ENCODE results near the gene RAB6B.

Gene RAB6B

DNA sequence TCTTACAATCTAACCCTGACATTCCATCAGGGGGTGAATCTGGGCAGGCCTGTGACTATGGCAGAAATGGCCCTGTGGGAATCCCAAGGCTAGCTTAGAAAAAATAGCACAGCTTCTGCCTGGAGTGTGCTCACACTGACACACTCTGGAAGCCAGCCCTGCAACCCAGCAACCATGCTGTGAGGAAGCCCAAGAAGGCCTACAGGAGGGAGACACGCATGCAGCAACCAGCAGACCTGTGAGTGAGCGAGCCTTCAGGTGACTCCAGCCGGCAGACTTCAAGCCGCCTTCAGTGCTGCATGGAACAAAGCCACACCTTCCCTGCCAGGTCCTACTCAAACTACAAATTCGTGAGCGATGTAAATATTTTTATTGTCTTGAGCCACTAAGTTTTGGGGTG is 26.1 kb downstream of the RAB6B start:
- Histone ChIP-seq H3K4me3 (ENCODE audit: insufficient read depth, low read depth, low read length, poor library complexity, severe bottlenecking) (no peak overlapping the region), H3K4me1 (ENCODE audit: control insufficient read depth, insufficient read depth, low read length, poor library complexity, severe bottlenecking) (no peaks in the 10 kb centered on the region), H3K9me3 (ENCODE audit: control insufficient read depth, low read length) (no peaks in the 10 kb centered on the region), H3K27ac (ENCODE audit: insufficient read depth, low read length, poor library complexity, severe bottlenecking) (no peak overlapping the region), H3K27me3 (replicated peaks; ENCODE audit: control insufficient read depth, insufficient read depth, low read length, poor library complexity, severe bottlenecking) (peaks cover 3% of the 10 kb centered on the region), H3K36me3 (ENCODE audit: control insufficient read depth, insufficient read depth, low read length) (no peaks in the 10 kb centered on the region)
- no peak for DNase-seq

DNA sequence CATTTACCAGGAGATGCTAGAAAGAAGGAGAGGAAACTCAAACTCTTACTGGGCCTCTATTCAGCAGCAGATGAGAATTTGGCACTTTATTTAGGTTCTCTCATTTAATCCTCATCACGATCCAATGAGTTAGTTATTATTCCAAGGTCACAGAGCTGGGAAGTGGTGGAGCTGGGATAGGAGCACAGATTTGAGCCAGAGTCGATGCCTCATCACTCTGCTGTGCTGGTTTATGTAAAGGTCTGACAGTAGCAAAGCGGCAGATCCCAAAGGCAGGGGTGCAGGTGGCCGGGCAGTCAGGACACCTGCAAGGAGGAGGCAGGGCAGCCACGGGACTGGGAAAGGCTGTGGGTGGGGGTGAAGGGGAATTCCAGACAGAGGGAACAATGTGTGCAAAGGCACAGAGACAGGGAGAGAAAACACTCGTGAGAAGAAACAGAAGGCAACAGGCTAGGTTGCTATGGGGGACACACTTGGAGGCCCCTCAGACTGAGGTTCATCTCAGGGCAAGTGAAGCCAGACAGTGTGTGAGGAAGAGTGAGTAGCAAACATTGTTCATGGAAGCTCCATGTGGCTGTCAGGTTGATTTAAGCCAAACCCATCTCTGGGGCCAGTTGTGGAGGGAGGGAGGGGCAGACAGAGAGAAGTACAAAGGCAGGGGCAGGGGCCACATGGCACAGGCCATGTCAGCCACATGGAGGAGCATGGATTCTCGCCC is 26.8 kb downstream of the RAB6B start:
- no peaks in the 10 kb centered on the region for H3K4me1 ChIP-seq (ENCODE audit: control insufficient read depth, insufficient read depth, low read length, poor library complexity, severe bottlenecking)
- no peak for DNase-seq
- no peak overlapping the region for H3K4me3 ChIP-seq (ENCODE audit: insufficient read depth, low read depth, low read length, poor library complexity, severe bottlenecking)
- H3K9me3 ChIP-seq (ENCODE audit: control insufficient read depth, low read length) = no peaks in the 10 kb centered on the region
- no peaks in the 10 kb centered on the region for H3K36me3 ChIP-seq (ENCODE audit: control insufficient read depth, insufficient read depth, low read length)
- H3K27ac ChIP-seq (ENCODE audit: insufficient read depth, low read length, poor library complexity, severe bottlenecking) = no peak overlapping the region
- H3K27me3 ChIP-seq (replicated peaks; ENCODE audit: control insufficient read depth, insufficient read depth, low read length, poor library complexity, severe bottlenecking) = peaks cover 3% of the 10 kb centered on the region

DNA sequence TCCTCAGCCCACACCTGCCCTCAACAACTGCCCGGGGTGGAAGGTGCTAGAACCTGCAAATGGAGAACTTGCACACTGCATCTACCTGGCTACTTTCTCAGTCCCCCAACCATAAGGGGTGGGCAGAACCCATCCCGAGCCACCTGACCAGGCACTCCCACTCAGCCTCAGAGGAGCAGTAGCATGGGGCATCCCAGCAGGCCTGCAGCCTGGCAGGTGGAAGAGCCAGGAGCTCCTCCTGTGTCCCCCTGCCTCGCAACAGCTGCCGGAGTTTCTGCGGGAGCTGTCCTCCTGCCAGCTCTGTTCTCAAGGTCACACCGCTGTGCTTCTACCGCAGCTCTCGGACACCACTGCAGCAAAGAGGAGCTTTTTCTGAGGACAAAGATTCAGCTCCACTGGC is 27.5 kb downstream of the RAB6B start:
- H3K9me3 ChIP-seq (ENCODE audit: control insufficient read depth, low read length) = no peaks in the 10 kb centered on the region
- no peaks in the 10 kb centered on the region for H3K36me3 ChIP-seq (ENCODE audit: control insufficient read depth, insufficient read depth, low read length)
- peaks cover 3% of the 10 kb centered on the region for H3K27me3 ChIP-seq (replicated peaks; ENCODE audit: control insufficient read depth, insufficient read depth, low read length, poor library complexity, severe bottlenecking)
- H3K4me1 ChIP-seq (ENCODE audit: control insufficient read depth, insufficient read depth, low read length, poor library complexity, severe bottlenecking) = no peaks in the 10 kb centered on the region
- no peak for DNase-seq
- H3K4me3 ChIP-seq (ENCODE audit: insufficient read depth, low read depth, low read length, poor library complexity, severe bottlenecking) = no peak overlapping the region
- no peak overlapping the region for H3K27ac ChIP-seq (ENCODE audit: insufficient read depth, low read length, poor library complexity, severe bottlenecking)

DNA sequence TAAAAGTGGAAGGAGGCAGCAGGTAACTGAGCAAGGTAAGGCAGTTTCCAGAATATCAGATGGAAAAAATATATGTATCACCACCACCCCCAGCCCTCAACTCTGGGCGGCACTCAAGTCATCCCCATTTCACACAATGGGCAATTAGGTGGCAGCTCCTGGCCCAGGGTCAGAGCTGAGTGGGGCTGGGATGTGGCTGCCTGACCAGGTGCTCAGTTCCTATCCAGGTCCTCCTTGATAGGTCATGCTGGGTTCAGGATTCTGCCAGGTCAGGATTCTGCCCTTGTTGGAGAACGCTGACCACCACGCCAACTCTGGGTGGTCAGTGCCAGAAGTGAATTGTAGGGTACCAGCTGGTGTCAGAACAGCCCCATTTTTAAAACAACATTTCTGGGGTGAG is 29.5 kb downstream of the RAB6B start:
- no peaks in the 10 kb centered on the region for H3K9me3 ChIP-seq (ENCODE audit: control insufficient read depth, low read length)
- no peaks in the 10 kb centered on the region for H3K4me1 ChIP-seq (ENCODE audit: control insufficient read depth, insufficient read depth, low read length, poor library complexity, severe bottlenecking)
- no peak overlapping the region for H3K27ac ChIP-seq (ENCODE audit: insufficient read depth, low read length, poor library complexity, severe bottlenecking)
- DNase-seq = no peak
- H3K36me3 ChIP-seq (ENCODE audit: control insufficient read depth, insufficient read depth, low read length) = no peaks in the 10 kb centered on the region
- H3K4me3 ChIP-seq (ENCODE audit: insufficient read depth, low read depth, low read length, poor library complexity, severe bottlenecking) = no peak overlapping the region
- peaks cover 3% of the 10 kb centered on the region for H3K27me3 ChIP-seq (replicated peaks; ENCODE audit: control insufficient read depth, insufficient read depth, low read length, poor library complexity, severe bottlenecking)

DNA sequence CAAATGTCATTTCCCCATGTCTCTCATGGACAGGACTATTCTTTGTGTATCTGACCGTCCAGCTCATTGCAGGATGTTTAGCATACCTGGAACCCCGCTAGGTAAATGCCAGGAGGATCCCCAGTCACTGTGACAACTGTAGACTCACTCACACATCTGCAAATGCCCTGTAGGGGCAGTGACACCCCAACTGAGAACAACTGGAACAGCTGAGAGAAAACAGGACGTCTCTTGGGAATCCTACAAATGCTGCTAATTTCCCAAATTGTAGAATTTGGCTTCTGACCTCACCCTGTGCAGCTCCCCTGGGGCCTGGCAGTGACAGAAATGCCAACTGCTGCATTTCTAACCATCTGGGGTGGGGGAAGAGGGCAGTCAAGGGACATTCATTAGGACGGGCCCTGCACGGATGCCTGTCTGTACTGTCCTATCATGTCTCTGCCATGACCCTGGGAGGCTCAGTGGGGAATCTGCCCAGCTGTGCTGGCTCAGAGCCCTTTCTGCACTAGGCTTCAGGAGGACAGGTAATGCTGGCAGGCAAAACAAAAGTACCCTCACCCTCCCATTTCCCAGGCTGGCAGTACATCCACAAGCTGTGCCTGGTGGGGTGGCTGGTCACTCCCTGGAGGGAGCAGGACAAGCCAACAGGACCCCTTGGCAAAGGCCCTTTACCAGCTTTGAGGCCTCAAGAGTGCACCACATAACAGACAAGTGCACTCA is 30.4 kb downstream of the RAB6B start:
- Histone ChIP-seq H3K36me3 (ENCODE audit: control insufficient read depth, insufficient read depth, low read length) (no peaks in the 10 kb centered on the region), H3K27me3 (replicated peaks; ENCODE audit: control insufficient read depth, insufficient read depth, low read length, poor library complexity, severe bottlenecking) (peaks cover 3% of the 10 kb centered on the region), H3K4me1 (ENCODE audit: control insufficient read depth, insufficient read depth, low read length, poor library complexity, severe bottlenecking) (no peaks in the 10 kb centered on the region), H3K9me3 (ENCODE audit: control insufficient read depth, low read length) (no peaks in the 10 kb centered on the region), H3K4me3 (ENCODE audit: insufficient read depth, low read depth, low read length, poor library complexity, severe bottlenecking) (no peak overlapping the region), H3K27ac (ENCODE audit: insufficient read depth, low read length, poor library complexity, severe bottlenecking) (no peak overlapping the region)
- no peak for DNase-seq

DNA sequence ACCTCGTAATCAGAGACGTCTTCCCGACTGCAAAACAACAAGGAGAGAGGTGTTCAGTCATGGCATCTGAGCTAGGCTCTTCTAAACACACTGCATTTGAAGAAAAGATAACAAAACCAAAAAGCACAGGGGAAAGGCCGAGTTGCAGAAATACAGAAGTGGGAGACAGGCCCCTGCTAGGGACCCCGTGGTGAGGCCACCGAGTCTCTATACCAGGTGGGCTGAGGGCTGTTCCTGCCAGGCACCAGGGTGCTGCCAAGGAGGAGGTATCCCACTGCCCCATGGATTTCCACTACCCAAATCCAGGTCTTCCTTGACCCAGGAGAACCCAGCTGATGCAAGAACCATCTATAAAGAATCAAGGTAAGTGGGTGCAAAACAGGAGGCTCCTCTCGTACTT is 31.1 kb downstream of the RAB6B start:
- Histone ChIP-seq H3K36me3 (ENCODE audit: control insufficient read depth, insufficient read depth, low read length) (no peaks in the 10 kb centered on the region), H3K9me3 (ENCODE audit: control insufficient read depth, low read length) (no peaks in the 10 kb centered on the region), H3K4me1 (ENCODE audit: control insufficient read depth, insufficient read depth, low read length, poor library complexity, severe bottlenecking) (no peaks in the 10 kb centered on the region), H3K4me3 (ENCODE audit: insufficient read depth, low read depth, low read length, poor library complexity, severe bottlenecking) (no peak overlapping the region), H3K27ac (ENCODE audit: insufficient read depth, low read length, poor library complexity, severe bottlenecking) (no peak overlapping the region), H3K27me3 (replicated peaks; ENCODE audit: control insufficient read depth, insufficient read depth, low read length, poor library complexity, severe bottlenecking) (peaks cover 3% of the 10 kb centered on the region)
- DNase-seq = no peak

DNA sequence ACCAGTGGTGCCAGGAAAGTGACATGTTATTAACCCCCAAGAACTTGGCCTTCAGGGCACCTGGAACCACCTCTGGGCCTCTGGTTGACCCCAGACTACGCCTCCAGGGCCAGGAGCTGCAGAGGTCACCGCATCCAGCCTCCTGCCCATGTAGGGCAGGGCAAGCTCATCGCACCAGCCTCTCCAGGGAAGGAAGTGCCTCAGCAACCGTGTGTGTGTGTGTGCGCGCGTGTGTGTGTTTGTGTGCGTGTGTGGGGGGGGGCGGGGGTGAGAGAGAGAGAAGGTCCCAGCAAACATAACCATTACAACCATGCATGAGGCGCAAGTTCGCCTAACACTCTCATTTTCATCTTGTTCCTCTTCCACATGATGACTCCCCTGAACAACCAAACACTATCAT is 31.8 kb downstream of the RAB6B start:
- H3K27me3 ChIP-seq (replicated peaks; ENCODE audit: control insufficient read depth, insufficient read depth, low read length, poor library complexity, severe bottlenecking) = peaks cover 3% of the 10 kb centered on the region
- no peak for DNase-seq
- H3K4me1 ChIP-seq (ENCODE audit: control insufficient read depth, insufficient read depth, low read length, poor library complexity, severe bottlenecking) = no peaks in the 10 kb centered on the region
- no peaks in the 10 kb centered on the region for H3K36me3 ChIP-seq (ENCODE audit: control insufficient read depth, insufficient read depth, low read length)
- no peak overlapping the region for H3K27ac ChIP-seq (ENCODE audit: insufficient read depth, low read length, poor library complexity, severe bottlenecking)
- H3K9me3 ChIP-seq (ENCODE audit: control insufficient read depth, low read length) = no peaks in the 10 kb centered on the region
- H3K4me3 ChIP-seq (ENCODE audit: insufficient read depth, low read depth, low read length, poor library complexity, severe bottlenecking) = no peak overlapping the region

DNA sequence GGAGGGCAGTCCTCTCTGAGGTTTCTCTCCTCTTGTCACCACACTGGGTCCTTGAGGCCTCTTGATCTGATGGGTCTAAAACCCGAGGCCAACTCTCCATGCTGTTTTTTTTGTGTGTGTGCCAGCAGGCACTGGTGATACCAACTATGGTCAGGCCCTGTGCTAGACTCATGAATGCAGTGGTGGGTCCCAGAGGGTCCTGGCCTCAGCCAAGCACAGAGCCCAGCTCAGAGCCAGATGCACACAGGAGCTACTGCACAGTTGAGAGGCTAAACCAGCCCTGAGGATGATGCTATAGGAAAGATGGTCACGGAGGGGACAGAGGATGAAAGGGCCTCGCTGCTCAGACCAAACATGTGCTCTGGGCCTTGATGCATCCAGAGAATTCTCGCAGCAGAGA is 33.5 kb downstream of the RAB6B start:
- H3K27me3 ChIP-seq (replicated peaks; ENCODE audit: control insufficient read depth, insufficient read depth, low read length, poor library complexity, severe bottlenecking) = no peaks in the 10 kb centered on the region
- H3K9me3 ChIP-seq (ENCODE audit: control insufficient read depth, low read length) = no peaks in the 10 kb centered on the region
- no peaks in the 10 kb centered on the region for H3K36me3 ChIP-seq (ENCODE audit: control insufficient read depth, insufficient read depth, low read length)
- no peak overlapping the region for H3K4me3 ChIP-seq (ENCODE audit: insufficient read depth, low read depth, low read length, poor library complexity, severe bottlenecking)
- no peak for DNase-seq
- no peaks in the 10 kb centered on the region for H3K4me1 ChIP-seq (ENCODE audit: control insufficient read depth, insufficient read depth, low read length, poor library complexity, severe bottlenecking)
- H3K27ac ChIP-seq (ENCODE audit: insufficient read depth, low read length, poor library complexity, severe bottlenecking) = no peak overlapping the region

DNA sequence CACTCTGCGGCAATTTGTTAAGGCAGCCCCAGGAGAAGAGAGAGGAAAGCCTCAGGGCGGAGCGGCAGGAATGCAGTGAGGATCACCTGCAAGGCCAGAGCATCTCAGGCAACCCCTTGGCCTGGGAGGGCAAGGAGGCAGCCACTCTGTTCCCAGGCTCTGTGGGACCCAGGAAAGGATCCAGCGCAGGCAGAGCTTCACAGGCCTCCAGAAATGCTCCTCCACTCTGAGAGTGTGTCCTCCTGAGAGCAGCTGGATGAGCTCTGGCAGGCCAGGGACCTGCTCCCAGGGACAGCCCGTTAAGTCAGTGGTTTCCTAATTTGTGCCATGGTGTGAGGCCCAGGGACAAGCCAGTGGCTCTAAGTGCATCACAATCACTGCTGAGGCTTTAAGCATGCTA is 35.2 kb downstream of the RAB6B start:
- no peaks in the 10 kb centered on the region for H3K36me3 ChIP-seq (ENCODE audit: control insufficient read depth, insufficient read depth, low read length)
- no peak for DNase-seq
- H3K9me3 ChIP-seq (ENCODE audit: control insufficient read depth, low read length) = no peaks in the 10 kb centered on the region
- H3K4me3 ChIP-seq (ENCODE audit: insufficient read depth, low read depth, low read length, poor library complexity, severe bottlenecking) = no peak overlapping the region
- H3K4me1 ChIP-seq (ENCODE audit: control insufficient read depth, insufficient read depth, low read length, poor library complexity, severe bottlenecking) = no peaks in the 10 kb centered on the region
- H3K27ac ChIP-seq (ENCODE audit: insufficient read depth, low read length, poor library complexity, severe bottlenecking) = no peak overlapping the region
- H3K27me3 ChIP-seq (replicated peaks; ENCODE audit: control insufficient read depth, insufficient read depth, low read length, poor library complexity, severe bottlenecking) = no peaks in the 10 kb centered on the region

DNA sequence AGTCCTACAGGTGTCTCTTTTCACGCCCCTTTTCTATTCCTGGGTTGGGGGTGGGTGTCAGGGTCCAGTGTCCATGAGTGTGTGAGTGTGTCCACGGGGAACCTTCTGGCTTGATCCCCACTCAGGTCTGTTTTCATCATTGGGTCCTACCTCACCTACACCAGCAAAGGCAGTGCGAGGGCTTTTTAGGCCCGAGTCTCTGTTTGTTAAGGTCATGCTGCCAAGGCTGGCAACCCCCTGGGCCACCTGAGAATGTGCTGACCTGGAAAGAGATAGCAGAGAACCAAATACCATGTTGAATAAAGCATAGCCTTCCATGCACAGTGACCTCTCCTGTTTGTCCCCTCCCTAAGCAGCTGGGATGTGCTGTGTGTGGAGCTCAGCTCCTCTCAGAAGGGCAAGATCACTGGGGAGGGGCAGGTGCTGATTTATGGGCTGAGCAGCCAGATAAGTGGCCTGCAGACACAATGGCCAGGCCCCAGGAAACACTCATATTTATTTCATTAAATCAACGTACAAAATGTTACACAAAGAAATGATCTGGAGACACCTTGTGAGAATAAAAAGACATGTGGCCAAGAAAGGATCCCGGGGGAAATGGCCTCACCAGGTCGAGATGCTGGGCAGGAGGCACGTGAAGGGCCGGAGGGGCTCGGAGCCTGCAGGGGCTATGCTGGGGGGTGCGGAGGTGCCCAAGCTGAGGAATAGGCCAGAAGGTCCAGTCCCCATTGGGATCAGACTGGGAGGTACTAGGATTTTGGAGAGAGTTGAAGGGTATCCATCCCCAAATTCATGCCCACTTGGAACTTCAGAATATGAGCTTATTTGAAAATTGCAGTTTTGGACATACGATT is 36.1 kb downstream of the RAB6B start:
- Histone ChIP-seq H3K4me3 (ENCODE audit: insufficient read depth, low read depth, low read length, poor library complexity, severe bottlenecking) (no peak overlapping the region), H3K27me3 (replicated peaks; ENCODE audit: control insufficient read depth, insufficient read depth, low read length, poor library complexity, severe bottlenecking) (no peaks in the 10 kb centered on the region), H3K9me3 (ENCODE audit: control insufficient read depth, low read length) (no peaks in the 10 kb centered on the region), H3K4me1 (ENCODE audit: control insufficient read depth, insufficient read depth, low read length, poor library complexity, severe bottlenecking) (no peaks in the 10 kb centered on the region), H3K27ac (ENCODE audit: insufficient read depth, low read length, poor library complexity, severe bottlenecking) (no peak overlapping the region), H3K36me3 (ENCODE audit: control insufficient read depth, insufficient read depth, low read length) (no peaks in the 10 kb centered on the region)
- no peak for DNase-seq
